Measurements from ENCODE around the gene KRT82. TPM values are rescaled to one million over a fixed set of nuclear protein-coding genes. Genes with fewer than 3 reads are reported as not detected.
A peak's percentile ranks its signal among the peaks of the same experiment; 100 is the strongest.

The KRT82 gene
- total RNA-seq, 8 experiments from 2014 or later: 0.14 TPM; not detected in 6

DNA sequence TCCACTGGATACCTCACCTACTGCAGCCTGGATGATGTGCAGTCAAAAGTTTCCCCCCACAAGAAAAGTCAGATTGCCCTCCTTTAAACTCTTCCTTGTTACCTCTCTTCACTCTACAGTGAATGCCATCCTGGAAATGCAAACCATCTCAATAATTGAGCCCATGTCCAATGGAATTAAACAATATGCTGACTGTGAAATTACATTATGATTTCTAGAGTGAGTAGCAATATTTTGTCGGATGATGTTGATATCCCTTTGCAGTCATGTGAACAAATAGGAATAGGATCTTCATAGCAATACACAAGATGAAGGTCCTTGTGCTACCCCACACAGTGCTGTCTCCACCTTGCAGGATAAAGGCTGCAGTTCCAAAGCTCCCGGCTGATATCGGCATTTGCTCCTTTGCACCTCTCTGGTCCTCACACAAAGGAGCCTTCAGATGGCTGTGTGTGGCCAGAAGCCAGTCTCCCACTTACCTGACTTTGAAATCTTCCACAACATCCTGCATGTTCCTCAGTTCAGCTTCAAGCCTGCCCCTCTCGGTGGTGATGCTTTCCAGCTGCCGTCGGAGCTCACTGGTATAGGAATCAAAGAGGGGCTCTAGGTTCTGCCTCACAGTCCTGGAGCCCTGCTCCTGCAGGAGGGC is 26.5 kb upstream of the KRT82 start:
- no peak for ATAC-seq (replicated peaks in 6 of 8)
- WGBS, 10 experiments: 26 to 93% (median 86%) methylated on average over 1 to 6 of the region's 6 CpGs; no CpG with 5 or more reads in 5 of the 10 experiments
- Histone ChIP-seq H3K4me3 (no peak overlapping the region), H3K4me1 (replicated peaks in 1 of 2) (no peaks in the 10 kb centered on the region), H3K27ac (no peak overlapping the region)
- in situ Hi-C loops (cut with MboI; ENCODE audit: low pct_unique_long_range_greater_than_20kb in 2 of 9, low sequenced_read_pairs in 9 of 9, unreplicated experiment in 9 of 9): no loop called here

DNA sequence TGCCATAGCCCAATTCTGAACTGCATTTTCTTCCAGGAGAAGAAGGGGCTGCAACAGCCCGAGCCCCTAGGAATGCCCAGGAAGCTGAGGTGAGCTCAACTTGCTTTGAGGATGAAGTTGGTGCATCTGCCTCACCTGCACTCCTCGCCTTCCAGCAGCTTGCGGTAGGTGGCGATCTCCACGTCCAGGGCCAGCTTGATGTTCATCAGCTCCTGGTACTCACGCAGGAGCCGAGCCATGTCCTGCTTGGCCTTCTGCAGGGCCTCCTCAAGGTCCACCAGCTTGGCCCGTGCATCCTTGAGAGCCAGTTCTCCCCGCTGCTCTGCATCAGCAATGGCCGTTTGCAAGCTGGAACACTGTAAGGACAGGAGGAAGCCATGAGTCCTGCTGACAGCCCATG is 22.0 kb upstream of the KRT82 start:
- no peaks in the 10 kb centered on the region for H3K4me1 ChIP-seq (replicated peaks in 1 of 2)
- 70 to 100% (median 75%) methylated on average over 1 to 4 of the region's 10 CpGs; no CpG with 5 or more reads in 5 of the 10 experiments for WGBS, 10 experiments
- ATAC-seq (replicated peaks in 6 of 8): no peak
- no peak overlapping the region for H3K4me3 ChIP-seq
- in situ Hi-C loops (cut with MboI; ENCODE audit: low pct_unique_long_range_greater_than_20kb in 2 of 9, low sequenced_read_pairs in 9 of 9, unreplicated experiment in 9 of 9): no loop called here
- H3K27ac ChIP-seq: no peak overlapping the region

DNA sequence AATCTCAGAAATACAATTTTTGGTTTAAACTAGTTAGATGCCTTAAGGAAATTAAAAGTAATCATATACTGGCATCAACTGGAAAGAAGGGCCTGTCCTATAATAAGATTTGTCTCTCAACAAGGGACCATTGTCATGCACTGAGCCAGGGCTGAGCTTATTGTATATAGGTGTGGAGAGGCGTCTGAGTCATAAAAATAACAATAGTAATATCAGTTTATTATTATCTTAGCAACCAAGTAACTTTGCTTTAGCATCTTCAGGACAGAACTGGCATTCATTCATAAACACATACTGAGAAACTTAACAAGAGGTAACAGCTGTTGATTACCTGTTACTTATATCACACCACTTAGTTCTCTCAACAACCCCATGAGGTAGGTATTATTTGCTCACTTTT is 20.9 kb upstream of the KRT82 start:
- in situ Hi-C loops (cut with MboI; ENCODE audit: low pct_unique_long_range_greater_than_20kb in 2 of 9, low sequenced_read_pairs in 9 of 9, unreplicated experiment in 9 of 9): no loop called here
- Histone ChIP-seq H3K4me1 (replicated peaks in 1 of 2) (no peaks in the 10 kb centered on the region), H3K27ac (no peak overlapping the region), H3K4me3 (no peak overlapping the region)
- ATAC-seq (replicated peaks in 6 of 8): no peak
- WGBS, 10 experiments: 14 to 80% (median 38%) methylated on average over 1 of the region's 1 CpG; no CpG with 5 or more reads in 3 of the 10 experiments

- Histone ChIP-seq H3K4me3 (no peak overlapping the region), H3K27ac (no peak overlapping the region), H3K4me1 (replicated peaks in 1 of 2) (no peaks in the 10 kb centered on the region)
- WGBS, 10 experiments: 38 to 94% (median 70%) methylated on average over 1 to 2 of the region's 2 CpGs; no CpG with 5 or more reads in 4 of the 10 experiments
- no peak for ATAC-seq (replicated peaks in 6 of 8)
- in situ Hi-C loops (cut with MboI; ENCODE audit: low pct_unique_long_range_greater_than_20kb in 2 of 9, low sequenced_read_pairs in 9 of 9, unreplicated experiment in 9 of 9): no loop called here
Observed at GRCh38 chr12:52426034-52426433, 19.9 kb upstream of the KRT82 start.

DNA sequence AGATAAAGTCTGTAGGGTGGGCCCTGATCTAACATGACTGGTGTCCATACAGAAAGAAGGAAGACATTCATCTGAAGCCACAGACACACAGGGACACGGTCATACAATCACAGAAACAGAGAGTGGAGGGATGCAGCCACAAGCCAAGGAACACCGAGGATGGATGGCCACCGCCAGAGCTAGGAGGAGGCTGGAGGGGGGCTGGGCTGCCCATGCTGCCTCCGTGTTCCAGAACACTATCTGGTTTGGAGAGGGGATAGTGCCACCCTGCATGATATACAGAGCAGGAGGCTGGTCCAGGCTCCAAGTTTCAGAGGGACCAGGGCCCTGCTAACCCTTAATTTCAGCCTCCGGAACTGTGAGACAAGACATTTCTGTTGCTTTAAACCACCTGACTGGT is 19.3 kb upstream of the KRT82 start:
- ATAC-seq (replicated peaks in 6 of 8): no peak
- no peak overlapping the region for H3K4me3 ChIP-seq
- no peak overlapping the region for H3K27ac ChIP-seq
- in situ Hi-C loops (cut with MboI; ENCODE audit: low pct_unique_long_range_greater_than_20kb in 2 of 9, low sequenced_read_pairs in 9 of 9, unreplicated experiment in 9 of 9): no loop called here
- WGBS, 10 experiments: 0 to 100% (median 81%) methylated on average over 1 to 4 of the region's 5 CpGs; no CpG with 5 or more reads in 3 of the 10 experiments
- H3K4me1 ChIP-seq (replicated peaks in 1 of 2): no peaks in the 10 kb centered on the region

GRCh38 chr12:52423661-52424500 is 17.7 kb upstream of the KRT82 start:
- H3K27ac ChIP-seq: no peak overlapping the region
- no peak for ATAC-seq (replicated peaks in 6 of 8)
- 18 to 82% (median 59%) methylated on average over 1 to 5 of the region's 11 CpGs; no CpG with 5 or more reads in 6 of the 10 experiments for WGBS, 10 experiments
- H3K4me1 ChIP-seq (replicated peaks in 1 of 2): no peaks in the 10 kb centered on the region
- in situ Hi-C loops (cut with MboI; ENCODE audit: low pct_unique_long_range_greater_than_20kb in 2 of 9, low sequenced_read_pairs in 9 of 9, unreplicated experiment in 9 of 9): no loop called here
- no peak overlapping the region for H3K4me3 ChIP-seq

DNA sequence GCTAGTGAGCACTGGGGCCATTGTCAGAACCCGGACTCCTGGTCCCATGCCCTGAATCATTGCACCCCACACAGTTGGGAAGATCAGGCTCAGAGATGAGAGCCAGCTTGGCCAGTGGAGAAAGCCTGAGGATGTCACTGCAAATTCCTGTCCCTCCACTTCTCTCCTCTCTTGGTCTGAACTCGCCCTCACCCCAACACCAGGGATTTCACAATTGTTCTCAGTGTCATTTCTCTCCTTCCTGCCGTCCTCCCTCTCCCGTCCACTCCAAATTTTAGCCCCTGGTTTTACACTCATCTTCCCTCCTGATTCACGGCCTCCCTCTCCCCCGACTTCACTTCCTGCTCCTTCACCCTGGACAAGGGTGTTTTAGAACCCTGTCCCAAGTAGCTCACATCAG is 16.9 kb upstream of the KRT82 start:
- in situ Hi-C loops (cut with MboI; ENCODE audit: low pct_unique_long_range_greater_than_20kb in 2 of 9, low sequenced_read_pairs in 9 of 9, unreplicated experiment in 9 of 9): no loop called here
- WGBS, 10 experiments: 46 to 84% (median 80%) methylated on average over 1 to 5 of the region's 6 CpGs; no CpG with 5 or more reads in 5 of the 10 experiments
- no peak overlapping the region for H3K4me3 ChIP-seq

DNA sequence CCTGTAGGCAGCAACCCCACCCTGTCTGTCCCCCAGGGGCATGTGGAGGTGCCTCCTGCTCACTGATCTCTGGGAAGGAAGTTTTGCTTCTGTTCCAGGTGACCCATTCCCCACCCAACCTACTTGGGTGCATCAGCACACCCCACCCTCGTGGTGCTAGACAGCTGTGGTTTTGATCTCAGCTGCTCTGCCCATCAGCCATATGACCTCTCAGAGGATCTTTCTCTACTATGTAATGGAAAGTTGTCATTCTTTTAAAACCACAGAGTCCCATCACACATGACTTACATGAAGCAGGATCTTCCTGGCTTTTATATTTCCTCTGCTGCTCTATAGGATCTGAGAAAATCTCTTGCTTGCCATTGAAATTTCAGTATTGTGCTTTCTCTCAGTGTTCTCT is 13.5 kb upstream of the KRT82 start:
- in situ Hi-C loops (cut with MboI; ENCODE audit: low pct_unique_long_range_greater_than_20kb in 2 of 9, low sequenced_read_pairs in 9 of 9, unreplicated experiment in 9 of 9): no loop called here
- ATAC-seq (replicated peaks in 6 of 8): peak in 2 of 8 experiments; percentile 21 to 57
- H3K4me1 ChIP-seq (replicated peaks in 1 of 2): no peaks in the 10 kb centered on the region
- WGBS, 10 experiments: 57 to 60% methylated on average over 1 of the region's 1 CpG; no CpG with 5 or more reads in 8 of the 10 experiments
- no peak overlapping the region for H3K4me3 ChIP-seq
- no peak overlapping the region for H3K27ac ChIP-seq

More for the DNA sequence above, 16.9 kb upstream of the KRT82 start:
- H3K4me1 ChIP-seq (replicated peaks in 1 of 2): no peaks in the 10 kb centered on the region
- no peak for ATAC-seq (replicated peaks in 6 of 8)
- no peak overlapping the region for H3K27ac ChIP-seq

GRCh38 chr12:52418576-52419110 is 12.5 kb upstream of the KRT82 start:
- no peak overlapping the region for H3K27ac ChIP-seq
- H3K4me1 ChIP-seq (replicated peaks in 1 of 2): no peaks in the 10 kb centered on the region
- no peak for ATAC-seq (replicated peaks in 6 of 8)
- no peak overlapping the region for H3K4me3 ChIP-seq
- in situ Hi-C loops (cut with MboI; ENCODE audit: low pct_unique_long_range_greater_than_20kb in 2 of 9, low sequenced_read_pairs in 9 of 9, unreplicated experiment in 9 of 9): no loop called here
- 50 to 93% (median 79%) methylated on average over 1 to 3 of the region's 4 CpGs; no CpG with 5 or more reads in 6 of the 10 experiments for WGBS, 10 experiments

- no peak overlapping the region for H3K27ac ChIP-seq
- no peak overlapping the region for H3K4me3 ChIP-seq
- H3K4me1 ChIP-seq (replicated peaks in 1 of 2): no peaks in the 10 kb centered on the region
- peak in 1 of 8 experiments; percentile 37 for ATAC-seq (replicated peaks in 6 of 8)
- 14 to 100% (median 45%) methylated on average over 1 to 2 of the region's 2 CpGs; no CpG with 5 or more reads in 4 of the 10 experiments for WGBS, 10 experiments
- in situ Hi-C loops (cut with MboI; ENCODE audit: low pct_unique_long_range_greater_than_20kb in 2 of 9, low sequenced_read_pairs in 9 of 9, unreplicated experiment in 9 of 9): no loop called here
Observed at GRCh38 chr12:52417740-52418139, 11.6 kb upstream of the KRT82 start.

GRCh38 chr12:52416795-52417194 is 10.7 kb upstream of the KRT82 start:
- in situ Hi-C loops (cut with MboI; ENCODE audit: low pct_unique_long_range_greater_than_20kb in 2 of 9, low sequenced_read_pairs in 9 of 9, unreplicated experiment in 9 of 9): no loop called here
- whole genome bisulfite sequencing, 10 experiments: 33 to 100% (median 76%) methylated on average over 1 of the region's 1 CpG; no CpG with 5 or more reads in 4 of the 10 experiments
- H3K4me1 ChIP-seq (replicated peaks in 1 of 2): no peaks in the 10 kb centered on the region
- no peak overlapping the region for H3K4me3 ChIP-seq
- no peak overlapping the region for H3K27ac ChIP-seq
- peak in 1 of 8 experiments; percentile 12 for ATAC-seq (replicated peaks in 6 of 8)

GRCh38 chr12:52415870-52416750 is 10.0 kb upstream of the KRT82 start:
- Histone ChIP-seq H3K27ac (no peak overlapping the region), H3K4me1 (replicated peaks in 1 of 2) (no peaks in the 10 kb centered on the region), H3K4me3 (no peak overlapping the region)
- ATAC-seq (replicated peaks in 6 of 8): peak in 2 of 8 experiments; percentile 66 to 81
- 0 to 86% (median 62%) methylated on average over 1 to 8 of the region's 10 CpGs; no CpG with 5 or more reads in 3 of the 10 experiments for WGBS, 10 experiments
- in situ Hi-C loops (cut with MboI; ENCODE audit: low pct_unique_long_range_greater_than_20kb in 2 of 9, low sequenced_read_pairs in 9 of 9, unreplicated experiment in 9 of 9): no loop called here
